SK-N-MC (cell line): Measurements from ENCODE around the gene ARNT2.

Source experiments
- EZH2 ChIP-seq: fragments of 200-600 bp; sonication (generic); IDR thresholded peaks from one replicate; pipeline ENCODE4 v1.6.1; 2017; ENCODE audit warnings: antibody characterized with exemption
- POLR2AphosphoS5 ChIP-seq: IDR thresholded peaks from 2 replicates; pipeline ENCODE4 v1.6.1; 2012; ENCODE audit warnings: mild to moderate bottlenecking, low read depth, low read length, borderline replicate concordance

DNA sequence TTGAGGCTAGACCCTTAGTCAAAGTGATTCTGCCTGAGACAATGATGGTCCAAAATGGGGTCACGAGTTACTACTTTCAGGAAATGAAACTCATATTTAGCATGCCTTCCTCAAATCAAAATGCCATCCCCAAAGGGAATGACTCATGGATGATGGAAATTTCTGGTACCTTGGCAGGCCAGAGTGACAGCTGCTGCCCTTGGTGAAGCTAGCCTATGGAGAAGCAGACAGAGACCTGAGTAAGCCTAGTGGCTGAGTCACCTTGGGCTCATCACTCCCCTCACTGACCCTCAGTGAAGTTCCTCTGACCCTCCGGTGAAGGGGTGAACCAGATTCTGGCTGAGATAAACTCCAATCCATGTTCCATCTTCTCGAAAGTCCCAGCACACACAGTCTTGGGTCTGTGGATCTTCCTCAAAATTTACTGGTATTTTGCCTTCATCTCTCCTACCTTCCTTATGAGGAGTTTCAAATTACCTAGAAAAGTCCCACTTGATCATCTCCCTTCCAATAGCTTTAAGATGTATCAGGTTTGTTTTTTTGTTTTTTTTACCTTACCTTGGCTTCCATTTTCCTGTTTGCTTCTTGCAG, 236.4 kb downstream of the ARNT2 start:
- TF ChIP-seq EZH2 (no peak), POLR2AphosphoS5 (no peak)
